NCI-H82 (cell line): ENCODE data around the gene RAD23B.
"Not testable (repeated sequence)": the region's sequence is repeated elsewhere in the genome, so short reads cannot be mapped to it uniquely, and the experiment has no call there.

ENCODE experiments used
- DNase-seq: peaks from one replicate; lab custom pipeline; 2025; lab: John Stamatoyannopoulos, UW

Gene RAD23B

GRCh38 chr9:107293543-107294085 lies 10.5 kb downstream of the RAD23B start:
- no peak for DNase-seq

DNA sequence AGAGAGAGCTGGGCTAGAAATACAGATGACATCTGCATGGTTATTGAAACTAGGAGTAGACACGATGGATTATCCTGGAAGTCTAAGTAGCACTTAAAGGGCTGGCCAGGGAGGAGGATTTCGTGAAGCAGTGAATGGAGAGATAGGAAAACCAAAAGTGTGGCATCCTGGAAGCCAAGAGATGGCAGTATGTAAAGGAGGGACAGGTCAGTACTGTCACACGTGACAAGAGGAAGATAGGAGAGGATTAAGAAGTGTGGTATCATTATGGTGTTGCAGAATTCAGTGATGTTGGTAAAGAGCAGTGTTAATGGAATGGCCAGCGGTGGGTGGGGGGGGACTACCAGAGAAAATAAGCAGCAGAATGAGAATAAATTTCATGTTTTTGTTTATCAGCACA lies 11.7 kb downstream of the RAD23B start:
- DNase-seq: peak; percentile 69

DNA sequence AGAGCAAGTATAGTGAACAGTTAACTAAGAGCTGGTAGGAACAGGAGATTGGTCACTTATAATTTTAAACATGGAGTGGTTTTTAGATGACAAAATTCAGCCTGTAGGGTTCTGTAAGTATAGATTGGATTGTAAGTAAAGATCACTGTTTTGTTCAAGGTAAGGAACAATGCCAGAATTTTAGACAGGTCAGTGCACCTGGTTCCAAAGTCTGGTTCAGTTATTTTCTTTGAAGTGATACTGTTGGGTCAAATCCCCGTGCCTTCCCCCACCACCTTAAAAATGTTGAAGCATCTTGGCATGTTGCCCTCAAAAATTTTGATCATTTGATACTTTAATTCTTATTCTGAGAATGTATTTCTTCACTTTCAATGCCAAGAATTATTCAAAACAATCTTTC lies 12.9 kb downstream of the RAD23B start:
- no peak for DNase-seq

DNA sequence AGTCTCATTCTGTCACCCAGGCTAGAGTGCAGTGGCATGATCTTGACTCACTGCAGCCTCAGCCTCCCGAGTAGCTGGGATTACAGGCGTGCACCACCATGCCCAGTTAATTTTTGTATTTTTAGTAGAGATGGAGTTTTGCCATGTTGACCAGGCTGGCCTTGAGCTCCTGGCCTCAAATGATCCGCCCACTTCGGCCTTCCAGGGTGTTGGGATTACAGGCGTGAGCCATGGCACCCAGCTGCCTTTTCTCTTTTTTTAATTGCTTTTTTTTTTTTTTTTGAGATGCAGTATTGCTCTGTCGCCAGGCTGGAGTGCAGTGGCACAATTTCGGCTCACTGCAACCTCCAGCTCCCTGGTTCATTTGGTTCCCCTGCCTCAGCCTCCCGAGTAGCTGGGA lies 13.5 kb downstream of the RAD23B start:
- not testable (repeated sequence) for DNase-seq

- no peak for DNase-seq
Observed at GRCh38 chr9:107299437-107299836, 16.4 kb downstream of the RAD23B start.

DNA sequence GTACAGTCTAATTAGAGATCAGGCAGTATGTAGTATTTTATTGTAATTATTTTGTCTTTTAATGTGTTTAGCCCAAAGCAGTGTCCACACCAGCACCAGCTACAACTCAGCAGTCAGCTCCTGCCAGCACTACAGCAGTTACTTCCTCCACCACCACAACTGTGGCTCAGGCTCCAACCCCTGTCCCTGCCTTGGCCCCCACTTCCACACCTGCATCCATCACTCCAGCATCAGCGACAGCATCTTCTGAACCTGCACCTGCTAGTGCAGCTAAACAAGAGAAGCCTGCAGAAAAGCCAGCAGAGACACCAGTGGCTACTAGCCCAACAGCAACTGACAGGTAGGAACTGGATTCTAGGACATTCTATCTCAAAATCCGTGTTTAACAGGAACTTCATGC lies 23.2 kb downstream of the RAD23B start:
- DNase-seq: no peak

DNA sequence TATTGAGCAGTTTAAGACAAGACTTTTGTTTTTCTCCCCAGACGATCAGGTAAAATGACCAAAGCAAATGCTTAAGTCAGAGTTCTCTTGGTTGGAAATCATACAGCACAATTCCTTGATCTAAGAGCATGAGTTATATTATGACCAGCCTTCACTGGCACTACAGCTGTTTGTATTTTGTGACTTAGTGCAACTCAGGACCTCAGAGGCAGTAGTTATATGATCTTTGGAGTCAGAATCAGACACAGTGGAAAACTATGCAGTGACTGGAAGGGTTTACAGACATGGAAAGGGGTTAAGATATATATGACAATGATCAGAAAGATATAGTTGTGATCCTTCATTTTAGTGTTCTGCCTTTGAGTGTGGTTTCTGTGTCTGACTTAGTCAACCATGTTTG lies 24.3 kb downstream of the RAD23B start:
- no peak for DNase-seq

- no peak for DNase-seq
Observed at GRCh38 chr9:107308461-107308860, 25.4 kb downstream of the RAD23B start.

- DNase-seq: no peak
Observed at GRCh38 chr9:107309271-107309670, 26.2 kb downstream of the RAD23B start.

- DNase-seq: peak; percentile 86
Observed at GRCh38 chr9:107312376-107313050, 29.4 kb downstream of the RAD23B start.

GRCh38 chr9:107313555-107314096 lies 30.5 kb downstream of the RAD23B start:
- no peak for DNase-seq

- no peak for DNase-seq
Observed at GRCh38 chr9:107314763-107315162, 31.7 kb downstream of the RAD23B start.

GRCh38 chr9:107316795-107317661 lies 33.9 kb downstream of the RAD23B start:
- no peak for DNase-seq

- no peak for DNase-seq
Observed at GRCh38 chr9:107322643-107323042, 39.6 kb downstream of the RAD23B start.

DNA sequence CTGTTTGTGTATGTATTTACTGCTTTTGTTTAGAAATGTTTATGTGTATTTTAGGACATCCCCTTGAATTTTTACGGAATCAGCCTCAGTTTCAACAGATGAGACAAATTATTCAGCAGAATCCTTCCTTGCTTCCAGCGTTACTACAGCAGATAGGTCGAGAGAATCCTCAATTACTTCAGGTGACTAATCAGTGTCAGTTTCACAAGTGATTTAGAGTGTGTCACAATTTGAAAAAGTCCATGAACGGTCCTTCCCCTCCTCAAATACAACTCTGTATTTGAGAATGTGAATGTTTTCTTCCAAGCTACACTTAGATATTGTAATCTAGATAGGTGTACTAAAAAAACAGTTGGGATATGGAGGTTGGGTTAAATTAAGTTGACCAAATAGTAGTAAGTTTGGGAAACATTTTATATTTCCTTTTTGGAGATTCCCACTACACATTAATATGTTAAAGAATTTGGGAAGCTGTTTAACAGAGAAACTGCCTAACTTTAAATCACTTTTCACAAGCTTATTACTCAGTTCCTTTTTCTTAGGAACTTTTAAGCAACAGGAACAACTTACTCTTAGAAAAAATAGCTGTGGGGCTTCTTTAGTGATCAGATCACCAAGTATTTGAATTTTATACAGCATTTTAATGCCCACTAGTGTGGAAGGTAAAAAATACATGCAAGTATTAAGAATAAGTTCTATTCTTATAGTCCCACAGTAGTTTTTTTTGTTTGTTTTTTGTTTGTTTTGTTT lies 40.9 kb downstream of the RAD23B start:
- DNase-seq: no peak

- no peak for DNase-seq
Observed at GRCh38 chr9:107325842-107326241, 42.8 kb downstream of the RAD23B start.

- no peak for DNase-seq
Observed at GRCh38 chr9:107328510-107328909, 45.4 kb downstream of the RAD23B start.

DNA sequence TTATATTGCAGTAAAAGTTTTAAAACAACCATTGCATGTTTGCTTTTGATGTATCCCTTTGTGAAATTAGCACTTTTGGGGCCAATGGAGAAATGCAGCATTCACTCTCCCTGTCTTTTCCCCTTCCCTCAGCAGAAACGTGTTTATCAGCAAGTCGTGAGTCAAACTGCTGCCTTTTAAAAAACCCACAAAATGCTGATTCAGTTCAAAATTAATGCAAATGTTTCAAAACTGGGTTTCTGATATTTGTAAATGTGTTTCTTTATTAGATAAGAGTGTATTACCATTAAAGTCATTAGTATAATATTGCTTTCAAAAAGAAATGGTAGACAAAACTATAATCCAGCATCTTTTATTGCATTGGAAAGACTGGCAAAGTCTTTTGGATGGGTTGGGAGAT lies 47.3 kb downstream of the RAD23B start:
- no peak for DNase-seq

DNA sequence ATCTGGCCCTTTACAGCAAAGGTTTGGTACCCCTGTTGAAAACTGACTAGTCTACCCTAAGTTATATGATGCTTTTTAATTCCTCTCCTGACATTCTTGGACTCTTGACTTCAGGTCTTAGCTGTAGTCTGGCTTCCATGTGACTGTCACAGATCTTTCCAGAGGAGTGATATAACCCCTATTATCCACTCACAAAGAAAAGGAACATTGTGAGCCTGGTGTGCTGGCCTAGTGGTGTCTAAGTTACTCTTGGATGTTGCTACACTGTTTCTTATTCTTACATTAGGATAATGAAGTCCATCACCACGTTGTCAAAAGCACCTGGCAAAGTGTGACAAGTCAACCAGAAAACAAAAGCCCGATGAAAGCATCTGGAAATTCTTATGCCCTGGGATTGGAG lies 49.8 kb downstream of the RAD23B start:
- DNase-seq: no peak

GRCh38 chr9:107333363-107333762 lies 50.3 kb downstream of the RAD23B start:
- no peak for DNase-seq

DNA sequence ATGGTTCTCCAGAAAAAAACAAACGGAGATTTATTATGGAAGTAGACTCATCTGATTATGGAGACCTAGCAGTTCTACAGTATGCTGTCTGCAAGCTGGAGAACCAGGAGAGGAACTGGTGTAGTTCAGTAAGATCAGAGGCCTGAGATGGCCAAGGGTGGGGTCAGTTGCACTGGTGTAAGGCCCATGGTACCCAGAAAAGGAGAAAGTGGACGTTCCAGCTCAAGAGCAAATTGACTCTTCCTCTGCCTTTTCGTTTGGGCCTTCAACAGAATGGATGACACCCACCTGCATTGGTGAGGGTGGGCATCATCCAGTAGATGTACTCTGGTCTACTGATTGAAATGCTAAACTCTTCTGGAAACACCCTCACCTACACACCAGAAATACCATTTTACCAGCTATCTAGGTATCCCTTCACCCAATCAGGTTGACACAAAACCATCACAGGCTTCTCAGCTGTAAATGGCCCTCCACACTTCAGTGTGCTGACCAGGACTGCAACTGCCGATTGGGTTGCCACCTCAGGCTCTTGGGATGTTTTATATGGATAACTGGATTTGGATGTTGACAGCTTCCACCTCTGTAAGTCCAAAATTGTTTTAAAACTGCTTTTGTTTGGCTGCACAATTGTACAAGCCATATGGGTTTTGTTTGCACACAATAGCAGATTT lies 51.2 kb downstream of the RAD23B start:
- no peak for DNase-seq

DNA sequence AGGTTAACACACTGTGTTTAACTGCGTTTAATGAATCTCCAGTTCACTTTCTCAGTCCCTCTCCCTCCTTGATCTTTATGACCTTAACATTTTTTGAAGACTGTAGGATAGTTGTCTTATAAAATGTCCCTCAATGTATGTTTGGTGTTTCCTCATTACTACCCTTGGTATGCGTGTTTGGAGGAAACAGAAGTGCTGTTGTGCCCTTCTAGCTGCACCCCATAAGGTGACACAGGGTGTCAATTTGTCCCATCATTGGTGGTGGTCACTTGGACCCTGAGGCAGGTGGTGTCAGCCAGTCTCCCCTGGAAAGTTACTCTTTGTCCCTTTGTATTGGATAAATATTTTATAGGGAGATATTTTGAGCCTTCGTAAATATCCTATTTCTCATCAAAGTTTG lies 52.3 kb downstream of the RAD23B start:
- no peak for DNase-seq
